HG03442 (cell line): ENCODE results near the gene PRR14L.
A peak's percentile ranks its signal among the peaks of the same experiment; 100 is the strongest.
"Not testable (repeated sequence)": the region's sequence is repeated elsewhere in the genome, so short reads cannot be mapped to it uniquely, and the experiment has no call there.

ENCODE experiments used
- ATAC-seq: cut with Tn5 transposase; IDR thresholded peaks from one replicate; pipeline ENCODE4 v1.9.1; 2021; ENCODE audit warnings: mild to moderate bottlenecking, moderate library complexity; ENCODE audit not compliant: unreplicated experiment

PRR14L gene

DNA sequence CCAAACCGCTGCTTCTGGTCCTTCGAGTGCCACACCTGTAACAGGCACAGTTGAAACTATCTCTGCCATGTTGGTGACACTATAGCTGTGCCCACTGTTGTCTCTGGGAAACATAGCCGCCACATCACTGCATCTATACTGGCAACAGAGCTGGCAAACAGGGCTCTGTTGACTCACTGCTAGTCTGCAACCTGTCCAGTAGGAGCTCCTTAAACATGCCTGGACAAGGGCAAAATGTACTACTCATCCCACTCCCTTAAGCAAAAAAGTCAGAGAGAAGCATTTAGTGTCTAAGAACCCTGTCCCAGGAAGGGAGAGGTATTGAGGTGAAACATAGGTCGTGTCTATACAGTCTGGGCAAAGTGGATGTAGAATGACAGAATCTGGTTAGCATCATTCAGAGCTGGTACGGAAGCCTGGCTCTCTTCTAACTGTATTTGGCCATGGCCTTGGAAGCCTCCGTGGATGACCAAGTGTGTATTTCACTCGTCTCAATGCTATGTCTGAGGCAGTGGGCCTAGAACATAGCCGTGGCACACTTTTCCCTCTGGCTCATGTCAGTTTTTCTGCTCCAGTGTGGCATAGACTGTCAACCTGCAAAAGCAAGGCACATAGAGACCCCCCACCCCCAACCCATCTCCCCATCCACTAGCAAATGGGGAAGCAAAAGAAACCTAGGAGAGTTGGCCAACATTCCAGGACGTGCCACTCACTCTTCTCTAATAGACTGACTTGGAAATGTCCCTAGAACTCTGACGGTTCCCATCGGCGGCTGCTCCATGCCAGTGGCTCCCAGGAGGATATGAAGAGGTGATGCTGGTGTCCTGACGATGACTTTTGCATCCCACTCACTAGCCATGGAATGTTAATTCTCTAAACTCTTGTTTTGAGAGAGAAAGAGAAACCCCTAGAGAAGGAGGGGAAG lies 66.5 kb downstream of the PRR14L start:
- no peak for ATAC-seq

DNA sequence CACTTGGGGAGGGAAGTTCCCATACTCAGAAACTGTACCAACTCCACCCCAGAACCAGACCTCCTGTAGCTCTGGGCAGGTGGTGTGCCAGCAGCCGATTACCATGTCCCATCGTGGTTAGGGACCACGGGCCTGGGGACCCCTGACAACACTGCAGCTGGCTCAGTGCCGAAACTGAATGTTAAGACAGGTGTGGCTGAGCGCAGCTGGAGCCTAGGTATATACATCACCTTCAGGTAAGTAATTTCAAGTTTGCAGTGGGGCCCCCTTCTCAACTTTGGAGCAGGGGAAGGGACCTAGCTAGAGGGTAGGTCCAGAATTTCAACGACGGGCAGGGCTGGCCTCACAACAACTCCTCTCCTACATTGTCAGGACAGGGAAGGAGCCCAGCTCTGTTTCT lies 67.2 kb downstream of the PRR14L start:
- ATAC-seq, result no peak

DNA sequence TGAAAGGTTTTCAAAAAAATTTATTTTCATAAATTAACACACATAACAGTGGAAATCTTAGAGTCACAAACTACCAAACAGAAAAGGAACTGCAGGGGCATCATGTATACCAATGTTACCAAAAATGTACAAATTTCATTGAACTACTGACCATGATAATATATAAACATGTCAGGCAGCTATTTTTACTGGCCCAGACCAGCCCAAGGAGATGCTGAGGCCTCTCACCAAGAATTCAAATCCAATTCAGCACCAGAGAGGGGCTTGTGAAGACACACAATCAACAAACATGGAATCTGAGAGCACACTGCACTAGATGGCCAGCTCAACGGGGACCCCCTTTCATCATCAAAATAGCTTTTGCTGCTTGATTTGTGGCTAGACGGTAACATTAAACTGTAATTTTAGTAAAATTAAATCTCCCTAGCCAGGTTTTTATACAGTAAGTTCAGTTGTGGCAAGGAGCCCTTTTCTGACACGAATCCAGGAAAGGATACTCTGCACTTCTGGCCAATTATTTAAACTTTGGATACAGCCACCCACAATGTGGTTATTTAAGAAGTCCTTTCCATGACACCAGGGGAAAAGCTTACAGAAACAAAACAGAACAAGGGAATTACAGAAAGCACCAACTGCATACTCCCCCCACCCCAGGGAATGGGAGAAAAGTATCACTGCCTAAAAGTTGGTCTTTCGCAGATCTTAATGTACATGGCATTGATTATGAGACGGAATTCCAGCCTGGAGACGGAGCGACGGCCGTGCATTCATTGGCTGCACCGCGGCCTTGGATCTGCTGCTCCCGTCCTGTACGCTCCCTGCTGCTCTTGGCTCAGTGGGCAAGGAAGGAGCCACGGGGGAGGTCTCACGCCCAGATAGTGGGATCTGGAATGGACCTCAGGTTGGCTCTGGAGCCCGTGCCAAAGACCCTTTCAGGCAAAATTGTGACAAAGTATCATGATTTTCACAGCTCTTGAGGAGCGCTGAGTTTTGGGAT lies 68.3 kb downstream of the PRR14L start:
- no peak for ATAC-seq

DNA sequence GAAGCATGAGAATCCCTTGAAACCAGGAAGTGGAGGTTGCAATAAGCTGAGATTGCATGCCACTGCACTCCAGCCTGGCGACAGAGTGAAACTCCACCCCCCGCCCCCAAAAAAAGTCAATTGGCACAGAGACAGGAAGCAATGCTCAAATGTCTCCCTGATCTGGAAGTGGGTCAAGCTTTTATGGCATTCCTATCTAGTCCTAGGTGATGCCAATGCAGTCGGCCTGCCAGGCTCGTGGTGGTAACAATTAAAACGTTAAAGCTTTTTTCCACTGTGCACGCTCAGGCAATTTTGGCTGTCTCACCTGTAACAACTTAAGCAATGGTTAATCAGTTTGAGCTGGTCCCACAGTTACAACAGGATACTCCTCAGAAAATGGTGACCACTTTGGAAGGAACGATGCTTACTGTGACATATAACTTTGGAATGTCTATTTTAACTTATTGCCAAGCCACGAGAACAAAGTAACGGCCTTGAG lies 69.0 kb downstream of the PRR14L start:
- no peak for ATAC-seq

DNA sequence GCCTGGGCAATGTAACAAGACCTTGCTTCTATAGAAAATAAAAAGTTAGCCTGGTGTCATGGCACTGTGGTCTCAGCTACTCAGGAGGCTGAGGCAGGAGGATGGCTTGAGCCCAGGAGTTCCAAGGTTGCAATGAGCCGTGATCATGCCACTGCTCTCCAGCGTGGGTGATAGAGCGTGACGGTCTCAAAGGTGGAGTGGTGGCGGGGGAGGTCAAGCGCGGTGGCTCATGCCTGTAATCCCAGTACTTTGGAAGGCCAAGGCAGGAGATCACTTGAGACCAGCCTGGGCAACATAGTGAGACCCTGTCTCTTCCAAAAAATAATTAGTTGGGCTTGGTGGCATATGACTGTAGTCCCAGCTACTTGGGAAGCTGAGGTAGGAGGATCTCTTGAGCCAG lies 71.2 kb downstream of the PRR14L start:
- ATAC-seq, result no peak

DNA sequence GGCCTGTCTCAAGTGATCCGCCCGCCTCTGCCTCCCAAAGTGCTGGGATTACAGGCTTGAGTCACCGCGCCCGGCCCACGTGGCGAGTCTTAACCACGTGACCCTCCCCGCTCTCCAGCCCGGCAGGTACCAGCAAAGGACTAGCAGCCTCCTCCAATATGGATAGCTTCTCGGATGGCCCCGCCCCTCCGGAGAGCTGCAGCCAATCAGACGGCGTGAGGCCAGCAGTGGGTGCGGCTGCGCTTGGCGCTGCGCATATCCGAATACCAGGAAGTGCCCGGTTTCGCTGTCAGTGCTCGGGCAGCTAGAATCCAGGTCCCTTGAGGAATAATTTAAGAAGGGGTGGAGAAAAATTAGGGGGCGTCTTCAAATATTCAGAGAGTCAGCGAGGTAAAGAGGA lies 73.2 kb downstream of the PRR14L start:
- peak; percentile 93 for ATAC-seq

DNA sequence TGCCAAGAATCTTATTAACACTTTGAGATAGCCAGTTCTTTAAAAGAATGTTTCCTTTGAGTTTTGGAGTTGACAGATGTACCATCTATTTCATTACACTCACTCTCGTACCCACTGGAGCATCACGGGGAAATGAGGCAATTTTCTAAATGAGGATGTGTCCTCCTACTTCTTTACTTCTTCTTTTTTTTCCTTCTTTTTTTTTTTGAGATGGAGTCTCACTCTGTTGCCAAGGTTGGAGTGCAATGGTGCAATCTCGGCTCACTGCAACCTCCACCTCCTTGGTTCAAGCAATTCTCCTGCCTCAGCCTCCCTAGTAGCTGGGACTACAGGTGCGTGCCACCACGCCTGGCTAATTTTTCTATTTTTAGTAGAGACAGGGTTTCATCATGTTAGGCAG lies 75.7 kb downstream of the PRR14L start:
- not testable (repeated sequence) for ATAC-seq

DNA sequence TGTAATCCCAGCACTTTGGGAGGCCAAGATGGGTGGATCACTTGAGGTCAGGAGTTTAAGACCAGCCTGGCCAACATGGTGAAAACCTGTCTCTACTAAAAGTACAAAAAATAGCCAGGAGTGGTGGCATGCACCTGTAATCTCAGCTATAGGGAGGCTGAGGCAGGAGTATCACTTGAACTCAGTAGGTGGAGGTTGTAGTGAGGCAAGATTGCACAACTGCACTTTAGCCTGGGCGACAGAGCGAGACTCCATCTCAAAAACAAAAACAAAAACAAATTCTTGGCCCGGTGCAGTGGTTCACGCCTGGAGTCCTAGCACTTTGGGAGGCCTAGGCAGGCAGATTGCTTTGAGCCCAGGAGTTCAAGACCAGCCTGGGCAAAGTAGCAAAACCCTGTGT lies 81.1 kb downstream of the PRR14L start:
- ATAC-seq, result not testable (repeated sequence)

DNA sequence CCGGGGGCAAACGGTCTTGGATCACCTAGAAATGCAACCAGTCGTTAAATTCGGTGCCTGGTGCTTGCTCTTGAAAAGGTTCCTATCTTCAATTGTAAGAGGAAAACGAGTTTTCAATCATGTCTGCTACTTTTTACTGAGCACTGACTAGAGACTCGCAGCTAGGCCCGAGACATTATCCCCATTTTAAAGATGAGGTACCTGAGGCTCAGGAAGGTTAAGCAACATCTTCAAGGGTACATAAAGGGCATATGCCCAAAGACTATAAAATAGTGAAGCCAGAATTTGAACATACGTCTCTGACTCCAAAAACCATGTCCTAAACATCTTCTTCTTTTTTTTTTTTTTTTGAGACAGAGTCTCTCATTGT lies 87.3 kb downstream of the PRR14L start:
- ATAC-seq, result no peak

DNA sequence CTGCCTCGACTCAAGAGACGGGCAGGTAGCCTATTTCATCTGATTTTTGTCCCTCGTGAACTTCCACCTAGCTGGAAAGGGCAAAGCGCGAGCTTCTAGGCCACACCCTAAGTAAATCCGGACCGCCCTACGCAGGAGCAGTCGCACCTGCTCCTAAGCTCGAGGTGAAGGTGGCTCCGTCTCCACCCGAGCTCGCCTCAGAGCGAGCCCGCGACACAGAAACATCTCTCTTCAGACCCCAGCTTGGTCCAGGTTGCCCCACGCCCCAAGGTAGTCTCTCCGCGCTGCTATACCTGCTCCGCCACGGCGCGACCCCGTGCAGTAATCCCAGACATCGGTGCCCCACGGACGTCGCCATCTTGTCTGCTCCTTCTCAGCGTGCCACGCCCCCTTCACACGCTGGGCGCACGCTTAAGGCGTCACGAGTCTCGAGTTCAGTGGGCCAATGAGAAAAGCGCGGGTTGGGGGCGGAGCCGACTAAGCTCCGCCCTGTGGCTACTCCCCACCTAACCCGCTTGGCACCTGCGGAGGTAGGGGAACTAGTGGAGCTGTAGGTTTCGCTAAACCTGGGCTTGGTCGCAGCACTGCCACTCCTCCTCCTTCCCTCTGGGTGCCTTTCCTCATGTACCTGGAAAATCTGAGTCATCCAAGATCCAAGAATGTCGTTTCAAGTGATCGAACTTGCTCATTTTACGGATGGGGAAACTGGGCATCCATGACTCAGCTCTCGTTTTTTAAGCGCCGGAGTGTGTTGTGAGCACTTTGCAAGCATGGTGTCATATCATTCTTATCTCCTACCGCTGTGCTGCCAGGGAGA lies 87.9 kb downstream of the PRR14L start, which contains the start of gene PISD:
Gene PISD (minus strand): TSS at position 365 of the 817 bp plus-strand sequence. CDS start 7 bp downstream, at position 358.
- ATAC-seq, result peak; percentile 81

DNA sequence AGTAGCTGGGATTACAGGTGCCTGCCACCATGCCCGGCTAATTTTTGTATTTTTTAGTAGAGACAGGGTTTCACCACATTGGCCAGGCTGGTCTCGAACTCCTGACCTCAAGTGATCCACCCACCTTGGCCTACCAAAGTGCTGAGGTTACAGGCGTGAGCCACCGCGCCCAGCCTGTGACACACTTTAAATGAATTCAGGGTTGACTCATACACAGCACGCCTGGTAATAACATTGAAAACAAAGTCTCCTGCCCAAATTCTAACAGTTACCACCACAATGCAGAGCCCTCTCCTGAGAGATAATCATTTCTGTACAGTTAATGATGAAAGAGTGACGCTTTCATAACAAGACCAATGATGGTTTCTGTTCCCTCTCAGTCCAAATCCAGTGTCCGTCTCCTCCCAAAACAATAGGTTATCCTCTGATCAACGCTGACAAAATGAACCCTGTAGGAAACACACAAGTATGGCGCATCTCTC lies 89.0 kb downstream of the PRR14L start:
- ATAC-seq, result not testable (repeated sequence)

DNA sequence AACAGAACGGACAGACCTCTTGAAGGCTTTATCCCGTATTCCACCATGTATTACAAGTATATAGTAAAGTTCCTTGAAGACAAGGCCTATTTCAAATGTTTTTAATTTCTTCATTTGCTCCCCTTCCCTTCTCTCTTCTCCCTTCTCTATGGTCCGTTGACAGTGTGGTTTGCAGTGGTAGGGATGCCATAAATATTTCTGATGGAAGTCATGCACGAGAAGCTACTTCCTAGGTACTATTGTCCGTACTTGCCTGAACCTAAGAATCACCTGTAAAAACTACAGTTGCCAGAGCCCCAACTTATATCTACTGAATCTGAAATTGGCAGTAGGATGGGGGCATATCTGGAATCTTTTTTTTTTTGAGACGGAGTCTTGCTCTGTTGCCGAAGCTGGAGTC lies 90.7 kb downstream of the PRR14L start:
- ATAC-seq, result no peak

DNA sequence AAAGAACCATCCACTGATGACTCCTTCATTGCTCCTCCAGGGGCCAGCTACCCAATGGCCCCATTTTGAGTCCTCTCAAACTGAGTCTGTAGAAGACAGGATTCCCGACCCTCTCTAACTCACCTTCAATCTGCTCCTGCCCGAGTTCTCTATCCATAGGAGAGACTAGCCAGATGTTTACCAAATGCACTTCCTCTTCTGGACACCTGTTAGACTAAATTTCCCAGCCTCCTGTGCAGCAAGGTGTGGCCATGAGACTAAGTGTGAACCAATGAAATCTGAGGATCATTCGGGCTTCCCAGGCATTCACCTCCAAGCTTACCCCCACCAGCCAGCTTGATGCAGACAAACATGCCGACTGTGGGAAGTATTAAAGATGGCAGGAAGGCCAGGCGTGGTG lies 95.5 kb downstream of the PRR14L start:
- no peak for ATAC-seq

DNA sequence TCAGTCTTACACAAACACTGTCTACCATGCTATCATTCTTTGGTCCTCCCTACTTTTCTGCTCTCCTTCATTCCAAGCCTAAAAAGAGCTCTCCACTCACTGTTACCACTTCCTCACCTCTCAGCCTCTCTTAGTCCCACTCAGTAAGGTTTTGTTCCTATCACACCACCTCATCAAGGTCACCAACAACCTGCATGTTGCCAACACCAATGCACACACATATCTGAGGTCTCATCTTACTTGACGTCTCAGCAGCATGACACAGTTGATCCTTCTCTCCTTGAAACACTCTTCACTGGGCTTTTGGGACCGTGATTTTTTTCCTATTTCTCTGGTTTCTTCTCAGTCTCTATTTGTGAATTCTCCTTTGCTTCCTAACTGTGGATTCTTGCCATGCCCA lies 96.0 kb downstream of the PRR14L start:
- ATAC-seq, result no peak

DNA sequence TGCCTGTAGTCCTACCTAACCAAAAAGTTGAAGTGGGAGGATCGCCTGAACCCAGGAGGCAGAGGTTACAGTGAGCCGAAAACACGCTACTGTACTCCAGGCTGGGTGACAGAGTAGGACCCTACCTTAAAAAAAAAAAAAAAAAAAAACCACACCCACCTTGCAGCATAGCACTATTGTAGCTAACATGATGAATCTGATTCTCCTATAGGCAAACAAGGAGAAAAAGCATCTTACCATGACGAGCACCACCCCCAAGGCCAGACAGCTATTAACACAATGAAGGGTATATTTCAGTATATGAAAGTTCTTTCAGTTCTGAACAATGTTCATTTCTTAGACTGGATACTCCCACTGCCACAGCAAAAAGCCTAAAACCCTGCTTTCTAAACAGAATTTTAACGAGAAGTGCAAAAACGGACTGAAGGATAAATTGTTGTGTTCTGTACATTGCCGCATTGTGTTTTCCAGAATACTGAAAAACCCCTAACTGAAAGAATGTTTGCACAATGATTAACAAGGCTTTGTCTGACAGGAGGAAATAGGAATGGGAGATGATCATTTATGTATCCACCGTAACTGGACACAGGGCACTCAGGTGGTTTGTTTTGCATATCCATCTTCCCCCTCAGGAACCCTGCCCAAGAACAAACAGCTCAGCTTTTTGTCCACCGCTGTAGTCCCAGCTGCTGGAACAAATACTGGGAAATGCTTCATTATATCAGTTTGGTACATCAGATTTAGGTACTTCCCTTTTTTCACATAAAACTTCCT lies 96.8 kb downstream of the PRR14L start:
- no peak for ATAC-seq

DNA sequence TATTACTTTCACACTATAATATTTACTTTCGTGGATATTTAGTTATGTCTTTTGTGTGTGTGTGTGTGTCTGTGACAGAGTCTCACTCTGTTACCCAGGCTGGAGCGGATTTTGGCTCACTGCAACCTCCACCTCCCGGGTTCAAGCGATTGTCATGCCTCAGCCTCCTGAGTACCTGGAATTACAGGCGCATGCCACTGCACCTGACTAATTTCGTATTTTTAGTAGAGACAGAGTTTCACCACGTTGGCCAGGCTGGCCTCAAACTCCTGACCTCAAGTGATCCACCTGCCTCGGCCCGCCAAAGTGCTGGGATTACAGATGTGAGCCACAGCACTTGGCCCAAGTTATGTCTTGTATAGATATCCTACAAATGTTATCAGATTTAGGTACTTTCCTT lies 97.8 kb downstream of the PRR14L start:
- ATAC-seq, result no peak

DNA sequence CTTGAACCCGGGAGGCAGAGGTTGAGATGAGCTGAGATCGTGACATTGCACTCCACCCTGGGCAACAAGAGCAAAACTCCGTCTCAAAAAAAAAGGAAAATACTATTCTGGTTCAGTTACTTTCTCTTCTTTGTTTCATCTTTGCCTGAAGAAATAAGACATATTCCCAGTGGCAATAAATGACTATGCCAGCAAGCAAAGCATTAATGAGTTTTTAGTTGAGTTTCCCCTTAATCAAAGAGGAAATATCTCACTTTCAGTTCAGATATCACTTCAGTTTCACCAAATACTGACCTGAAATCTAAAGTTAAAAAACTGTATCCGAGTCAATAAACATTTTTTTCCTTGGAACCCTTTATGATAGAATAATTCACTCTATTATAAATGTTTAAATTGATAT lies 98.3 kb downstream of the PRR14L start:
- no peak for ATAC-seq

DNA sequence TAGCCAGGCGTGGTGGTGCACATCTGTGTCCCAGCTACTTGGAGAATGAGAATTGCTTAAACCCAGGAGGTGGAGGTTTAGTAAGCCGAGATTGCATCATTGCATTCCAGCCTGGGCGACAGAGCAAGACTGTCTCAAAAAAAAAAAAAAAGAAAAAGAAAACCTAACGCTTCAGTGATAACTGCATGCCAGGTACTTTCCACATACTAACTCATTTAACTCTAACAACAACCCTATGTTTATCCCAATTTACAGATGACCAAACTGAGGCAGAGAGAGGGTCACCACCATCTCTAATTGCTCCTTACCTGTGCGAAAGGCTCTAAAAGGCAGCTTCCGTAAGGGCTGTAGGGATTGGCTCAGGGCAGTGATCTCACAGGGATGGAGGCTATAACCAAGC lies 99.5 kb downstream of the PRR14L start:
- no peak for ATAC-seq

DNA sequence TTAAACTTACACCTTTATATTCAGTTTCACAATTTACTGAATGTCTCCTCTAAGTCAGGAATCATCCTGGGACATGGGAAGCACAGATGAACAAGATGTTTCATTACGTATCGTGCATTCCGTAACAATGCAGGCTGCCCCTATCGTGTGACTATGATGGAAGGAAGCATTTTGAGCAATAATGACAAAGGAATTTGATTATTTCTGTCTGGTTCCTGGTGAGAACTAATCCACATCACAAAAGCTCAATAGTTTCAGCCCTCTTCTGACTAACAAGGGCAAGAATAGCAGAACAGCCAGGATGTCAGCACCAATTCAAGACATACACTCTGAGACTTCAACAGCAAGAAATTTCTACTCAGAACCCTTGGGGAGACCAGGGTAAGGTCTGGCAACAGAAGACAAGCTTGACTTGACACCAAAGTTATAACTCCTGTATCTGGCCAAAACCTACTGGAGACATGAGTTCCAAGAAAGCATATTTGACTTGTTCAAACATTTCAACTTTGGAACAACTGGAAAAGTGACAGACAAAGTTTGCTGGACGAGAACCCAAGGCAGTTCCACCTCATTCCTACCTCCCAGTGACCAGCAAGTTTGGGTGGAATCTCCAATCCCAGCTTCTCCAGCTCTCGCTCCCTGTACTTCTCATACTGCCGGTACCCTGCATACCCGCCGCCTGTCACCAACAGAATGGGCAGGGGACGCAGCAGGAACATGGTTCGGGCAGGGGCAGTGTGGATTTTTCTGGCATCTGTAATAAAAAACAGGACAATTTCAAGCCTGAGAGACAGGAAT lies 102.2 kb downstream of the PRR14L start:
- ATAC-seq, result no peak
